Panc1 (cell line): ENCODE results near the gene TUBA1C.

Experiments used
- POLR2AphosphoS5 ChIP-seq: IDR thresholded peaks from 2 replicates; pipeline ENCODE4 v1.6.1; 2012; ENCODE audit warnings: mild to moderate bottlenecking, low read depth, low read length, moderate library complexity
- SIN3A ChIP-seq: IDR thresholded peaks from 2 replicates; pipeline ENCODE4 v1.6.1; 2012; ENCODE audit warnings: low read depth, mild to moderate bottlenecking, low read length, moderate library complexity, borderline replicate concordance; ENCODE audit not compliant: insufficient read depth
- TF ChIP-seq, protein P1 (sequence below): fragments of 450-650 bp; IDR thresholded peaks from 2 replicates; pipeline ENCODE4 v1.5.1; 2017; ENCODE audit warnings: mild to moderate bottlenecking

DNA sequence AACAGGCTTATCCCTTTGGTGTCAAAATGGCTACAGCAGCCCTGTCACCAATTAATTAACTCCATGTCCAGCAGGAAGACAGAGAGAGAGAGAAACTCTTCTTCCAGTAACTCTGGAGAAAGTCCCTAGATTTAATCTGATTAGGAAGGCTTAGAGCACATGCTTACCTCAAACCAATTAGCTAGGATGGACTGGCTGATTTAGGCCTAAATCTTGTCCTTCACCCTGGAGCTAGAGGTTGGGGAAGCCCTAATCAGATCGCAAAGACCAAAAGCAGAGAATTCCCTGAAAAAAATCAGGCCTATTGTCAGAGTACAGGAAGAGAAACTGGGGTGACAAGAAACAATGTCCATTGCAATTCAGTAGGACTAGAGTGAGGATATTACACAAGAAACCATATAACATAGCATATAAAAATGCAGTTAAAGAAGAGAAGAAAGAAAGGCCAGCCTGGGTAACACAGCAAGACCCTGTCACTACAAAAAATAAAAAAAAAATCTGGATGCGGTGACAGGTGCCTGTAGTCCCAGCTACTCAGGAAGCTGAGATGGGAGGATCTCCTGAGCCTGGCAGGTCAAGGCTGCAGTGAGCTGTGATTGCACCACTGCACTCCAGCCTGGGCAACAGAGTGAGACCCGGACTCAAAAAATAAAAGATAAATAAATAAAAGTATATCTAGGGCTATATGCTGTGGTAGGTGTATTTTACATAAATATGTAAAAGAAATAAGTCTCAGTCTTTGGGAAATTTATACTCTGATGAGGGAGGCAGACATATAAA lies 41.1 kb upstream of the TUBA1C start:
- TF ChIP-seq, protein P1, sequence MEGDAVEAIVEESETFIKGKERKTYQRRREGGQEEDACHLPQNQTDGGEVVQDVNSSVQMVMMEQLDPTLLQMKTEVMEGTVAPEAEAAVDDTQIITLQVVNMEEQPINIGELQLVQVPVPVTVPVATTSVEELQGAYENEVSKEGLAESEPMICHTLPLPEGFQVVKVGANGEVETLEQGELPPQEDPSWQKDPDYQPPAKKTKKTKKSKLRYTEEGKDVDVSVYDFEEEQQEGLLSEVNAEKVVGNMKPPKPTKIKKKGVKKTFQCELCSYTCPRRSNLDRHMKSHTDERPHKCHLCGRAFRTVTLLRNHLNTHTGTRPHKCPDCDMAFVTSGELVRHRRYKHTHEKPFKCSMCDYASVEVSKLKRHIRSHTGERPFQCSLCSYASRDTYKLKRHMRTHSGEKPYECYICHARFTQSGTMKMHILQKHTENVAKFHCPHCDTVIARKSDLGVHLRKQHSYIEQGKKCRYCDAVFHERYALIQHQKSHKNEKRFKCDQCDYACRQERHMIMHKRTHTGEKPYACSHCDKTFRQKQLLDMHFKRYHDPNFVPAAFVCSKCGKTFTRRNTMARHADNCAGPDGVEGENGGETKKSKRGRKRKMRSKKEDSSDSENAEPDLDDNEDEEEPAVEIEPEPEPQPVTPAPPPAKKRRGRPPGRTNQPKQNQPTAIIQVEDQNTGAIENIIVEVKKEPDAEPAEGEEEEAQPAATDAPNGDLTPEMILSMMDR: no peak
- no peak for TF ChIP-seq POLR2AphosphoS5
- no peak for TF ChIP-seq SIN3A
